ENCODE measurements around the gene AKT3. TPM values are rescaled to one million over a fixed set of nuclear protein-coding genes. Genes with fewer than 3 reads are reported as not detected.

The AKT3 gene
- total RNA-seq = 5.1 and 17.7 TPM in 2 replicates

DNA sequence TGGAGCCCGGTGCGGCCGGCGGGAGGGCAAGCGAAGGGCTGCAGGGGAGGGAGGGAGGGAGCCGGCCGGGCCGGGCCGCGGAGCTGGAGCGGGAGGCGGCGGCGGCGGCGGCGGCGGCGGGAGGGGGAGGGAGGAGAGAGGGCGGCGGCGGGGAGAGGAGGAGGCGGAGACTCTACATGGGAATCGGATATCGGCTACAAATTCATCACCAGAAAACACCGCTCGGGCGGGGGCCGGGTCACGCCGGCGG, at the start of gene AKT3:
AKT3 (minus strand) TSS at position 42 of the 250 bp plus-strand sequence. CDS start 7,073 bp downstream, outside the sequence.

Other genes with a start within 250 kb of the AKT3 start
- gene ZBTB18, start 201.0 kb upstream of the AKT3 start, total RNA-seq = 9.7 and 9.9 TPM in 2 replicates

Data from nasal cavity respiratory epithelium epithelial cell of viscerocranial mucosa (primary cell).